Ascending aorta (tissue), 2 donors: ENCODE measurements around the gene ZNF154. TPM values are rescaled to one million over a fixed set of nuclear protein-coding genes. Genes with fewer than 3 reads are reported as not detected.

Source experiments
- DNase-seq, 2 donors: peaks; one replicate each; pipeline ENCODE4 v3.0.0-alpha.2; 2019; ENCODE audit warnings: low spot score in 2 of 2
- H3K27ac ChIP-seq, 2 donors: fragments of 200-600 bp; sonication (generic); one replicate each; pipeline ENCODE4 v1.5.1; 2016 to 2017; ENCODE audit warnings: mild to moderate bottlenecking in 1 of 2
- H3K27me3 ChIP-seq: fragments of 200-600 bp; sonication (generic); one replicate; pipeline ENCODE4 v1.5.1; 2017
- H3K36me3 ChIP-seq, 2 donors: fragments of 200-600 bp; sonication (generic); one replicate each; pipeline ENCODE4 v1.5.1; 2016
- H3K4me1 ChIP-seq, 2 donors: fragments of 200-600 bp; sonication (generic); one replicate each; pipeline ENCODE4 v1.5.1; 2016 to 2017; ENCODE audit warnings: mild to moderate bottlenecking in 1 of 2
- H3K4me3 ChIP-seq, 2 donors: fragments of 200-600 bp; sonication (generic); one replicate each; pipeline ENCODE4 v1.5.1; 2016 to 2017; ENCODE audit warnings: mild to moderate bottlenecking in 1 of 2
- H3K9me3 ChIP-seq, 2 donors: fragments of 200-600 bp; sonication (generic); one replicate each; pipeline ENCODE4 v1.5.1; 2016
- intact Hi-C: fragments of 100-400 bp; cut with DNase I; formaldehyde crosslinking; loops from one replicate; pipeline ENCODE4 v1.15.1; 2023
- total RNA-seq: library from RNA; depleted of rRNA; stranded (reverse); fragments of >200 nt; gene quantifications from one replicate; pipeline ENCODE4 v1.1.0, GENCODE V29; 2016
- TF ChIP-seq, protein P1 (sequence below), 3 experiments: fragments of 200-600 bp in 2 of 3; fragments of 450-650 bp in 1 of 3; sonication (generic) in 2 of 3; IDR thresholded peaks; one replicate each; pipeline ENCODE4 v1.5.1; 2016 to 2019; ENCODE audit warnings: antibody characterized with exemption in 3 of 3, mild to moderate bottlenecking in 1 of 3, moderate library complexity in 1 of 3

ZNF154 gene
- total RNA-seq, 1 donor from 2014 or later: 0.11 TPM

DNA sequence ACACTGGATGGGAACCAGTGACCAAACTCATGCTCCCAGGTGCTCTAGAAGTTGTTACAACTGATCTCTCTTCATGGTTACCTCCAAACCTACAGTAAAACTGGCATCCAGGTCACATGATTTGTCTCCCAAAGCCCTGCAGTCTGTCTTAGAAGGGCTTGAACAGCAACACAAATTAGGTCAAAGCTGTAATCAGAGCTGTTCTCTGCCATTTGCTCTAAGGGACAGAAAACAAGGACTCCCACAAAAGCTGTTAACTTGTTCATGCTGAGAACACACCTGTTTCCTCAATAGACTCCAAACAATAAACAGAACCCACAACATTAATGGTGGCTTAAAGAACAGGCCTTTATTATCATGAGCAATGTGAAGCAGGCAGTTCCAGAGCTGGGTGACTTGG lies 10.4 kb upstream of the ZNF154 start:
- Histone ChIP-seq H3K36me3 (peaks cover 14 to 42% of the 10 kb centered on the region in 2 donors), H3K9me3 (peaks cover 72 to 100% of the 10 kb centered on the region in 2 donors), H3K27me3 (no peaks in the 10 kb centered on the region), H3K4me3 (no peak overlapping the region), H3K4me1 (no peaks in the 10 kb centered on the region), H3K27ac (no peak overlapping the region)
- DNase-seq: no peak
- TF ChIP-seq, protein P1, sequence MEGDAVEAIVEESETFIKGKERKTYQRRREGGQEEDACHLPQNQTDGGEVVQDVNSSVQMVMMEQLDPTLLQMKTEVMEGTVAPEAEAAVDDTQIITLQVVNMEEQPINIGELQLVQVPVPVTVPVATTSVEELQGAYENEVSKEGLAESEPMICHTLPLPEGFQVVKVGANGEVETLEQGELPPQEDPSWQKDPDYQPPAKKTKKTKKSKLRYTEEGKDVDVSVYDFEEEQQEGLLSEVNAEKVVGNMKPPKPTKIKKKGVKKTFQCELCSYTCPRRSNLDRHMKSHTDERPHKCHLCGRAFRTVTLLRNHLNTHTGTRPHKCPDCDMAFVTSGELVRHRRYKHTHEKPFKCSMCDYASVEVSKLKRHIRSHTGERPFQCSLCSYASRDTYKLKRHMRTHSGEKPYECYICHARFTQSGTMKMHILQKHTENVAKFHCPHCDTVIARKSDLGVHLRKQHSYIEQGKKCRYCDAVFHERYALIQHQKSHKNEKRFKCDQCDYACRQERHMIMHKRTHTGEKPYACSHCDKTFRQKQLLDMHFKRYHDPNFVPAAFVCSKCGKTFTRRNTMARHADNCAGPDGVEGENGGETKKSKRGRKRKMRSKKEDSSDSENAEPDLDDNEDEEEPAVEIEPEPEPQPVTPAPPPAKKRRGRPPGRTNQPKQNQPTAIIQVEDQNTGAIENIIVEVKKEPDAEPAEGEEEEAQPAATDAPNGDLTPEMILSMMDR (IDR thresholded peaks at IDR 0.05): no peak
- intact Hi-C loops: no loop called here

GRCh38 chr19:57712222-57712621 lies 3.2 kb upstream of the ZNF154 start:
- Histone ChIP-seq H3K27ac (no peak overlapping the region), H3K36me3 (peaks cover 9 to 12% of the 10 kb centered on the region in 2 donors), H3K9me3 (peaks cover 81 to 100% of the 10 kb centered on the region in 2 donors), H3K27me3 (no peaks in the 10 kb centered on the region), H3K4me3 (no peak overlapping the region), H3K4me1 (no peaks in the 10 kb centered on the region)
- intact Hi-C loops: no loop called here
- TF ChIP-seq, protein P1 (IDR thresholded peaks at IDR 0.05): no peak
- no peak for DNase-seq

GRCh38 chr19:57709616-57710015 lies 612 bp upstream of the ZNF154 start:
- Histone ChIP-seq H3K36me3 (peaks cover 9 to 10% of the 10 kb centered on the region in 2 donors), H3K4me3 (no peak overlapping the region), H3K9me3 (peaks cover 86 to 100% of the 10 kb centered on the region in 2 donors), H3K27me3 (no peaks in the 10 kb centered on the region), H3K4me1 (no peaks in the 10 kb centered on the region), H3K27ac (no peak overlapping the region)
- TF ChIP-seq, protein P1 (IDR thresholded peaks at IDR 0.05): no peak
- intact Hi-C loops: no loop called here
- DNase-seq: no peak

DNA sequence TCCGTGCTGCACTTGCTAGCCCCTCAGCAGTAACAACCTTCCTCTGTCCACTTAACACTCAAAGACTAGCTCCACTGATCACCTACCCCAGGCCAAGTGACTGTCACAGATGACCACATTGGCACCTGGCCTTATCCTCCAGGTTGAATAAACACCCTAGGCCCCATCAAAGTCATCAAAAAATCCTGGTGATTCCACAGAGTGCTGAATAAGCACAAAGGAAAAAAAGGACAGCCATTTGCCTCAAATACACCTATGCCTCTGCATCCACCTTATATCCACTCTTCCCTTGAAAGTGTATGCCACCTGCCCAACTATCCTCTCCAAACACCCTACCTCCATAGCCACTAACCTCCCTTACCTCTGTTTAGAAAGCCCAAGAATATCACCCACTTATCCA lies 2.7 kb downstream of the ZNF154 start:
- Histone ChIP-seq H3K9me3 (peaks cover 91 to 100% of the 10 kb centered on the region in 2 donors), H3K27ac (no peak overlapping the region), H3K4me1 (no peaks in the 10 kb centered on the region), H3K4me3 (peak overlapping the region in 1 of 2 donors; percentile 1), H3K36me3 (peaks cover 8 to 9% of the 10 kb centered on the region in 2 donors), H3K27me3 (no peaks in the 10 kb centered on the region)
- DNase-seq: no peak
- intact Hi-C loops: no loop called here
- TF ChIP-seq, protein P1 (IDR thresholded peaks at IDR 0.05): no peak

- DNase-seq: no peak
- H3K9me3 ChIP-seq: peaks cover 91 to 100% of the 10 kb centered on the region in 2 donors
- H3K36me3 ChIP-seq: peaks cover 9 to 12% of the 10 kb centered on the region in 2 donors
- TF ChIP-seq, protein P1 (IDR thresholded peaks at IDR 0.05): no peak
- no peak overlapping the region for H3K4me3 ChIP-seq
- intact Hi-C loops: no loop called here
- no peaks in the 10 kb centered on the region for H3K27me3 ChIP-seq
- H3K27ac ChIP-seq: no peak overlapping the region
- no peaks in the 10 kb centered on the region for H3K4me1 ChIP-seq
Measured at GRCh38 chr19:57701625-57702024, 7.4 kb downstream of the ZNF154 start.

DNA sequence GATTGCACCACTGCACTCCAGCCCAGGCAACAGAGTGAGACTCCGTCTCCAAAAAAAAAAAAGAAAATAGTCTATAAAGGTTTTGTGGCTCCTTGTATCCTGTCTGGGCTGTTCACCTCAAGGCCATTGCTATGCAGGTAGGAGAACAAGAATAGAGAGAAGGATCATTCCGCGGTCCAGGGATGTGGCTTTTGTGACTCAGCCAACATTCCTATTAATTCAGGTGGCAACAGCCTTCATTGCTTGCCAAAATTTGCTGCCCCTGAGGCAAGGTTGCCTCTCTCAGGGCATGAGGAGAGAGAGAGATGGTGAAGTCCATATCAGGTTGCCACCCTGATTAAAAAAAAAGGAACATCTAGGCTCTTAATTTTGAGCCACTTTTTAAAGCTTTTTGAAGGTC lies 19.3 kb downstream of the ZNF154 start:
- Histone ChIP-seq H3K9me3 (peaks cover 95 to 100% of the 10 kb centered on the region in 2 donors), H3K27me3 (no peaks in the 10 kb centered on the region), H3K36me3 (peaks cover 28 to 54% of the 10 kb centered on the region in 2 donors), H3K4me3 (no peak overlapping the region), H3K27ac (no peak overlapping the region), H3K4me1 (no peaks in the 10 kb centered on the region)
- TF ChIP-seq, protein P1 (IDR thresholded peaks at IDR 0.05): no peak
- DNase-seq: no peak
- intact Hi-C loops: no loop called here
